ENCODE measurements around the gene PDE5A.

Gene PDE5A

DNA sequence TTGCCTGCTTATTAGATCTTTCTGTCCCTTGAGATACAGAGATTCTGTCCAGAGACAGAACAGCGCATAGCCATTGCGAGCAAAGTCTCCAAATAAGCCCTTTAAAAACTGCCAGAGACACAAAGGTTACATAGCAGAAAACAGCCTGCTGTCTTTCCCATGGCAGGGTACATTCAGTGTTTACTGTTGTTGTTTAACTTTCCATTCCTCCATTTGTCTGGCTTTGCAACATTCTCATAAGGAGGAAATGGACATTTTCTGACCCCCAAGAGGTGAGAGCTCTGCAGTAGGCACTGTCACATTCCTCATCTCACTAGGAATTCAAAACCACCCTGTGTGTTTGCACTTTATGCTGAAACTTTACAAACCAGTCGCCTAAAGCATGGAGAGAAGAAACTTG lies 48.3 kb downstream of the PDE5A start:
- no peak for DNase-seq

DNA sequence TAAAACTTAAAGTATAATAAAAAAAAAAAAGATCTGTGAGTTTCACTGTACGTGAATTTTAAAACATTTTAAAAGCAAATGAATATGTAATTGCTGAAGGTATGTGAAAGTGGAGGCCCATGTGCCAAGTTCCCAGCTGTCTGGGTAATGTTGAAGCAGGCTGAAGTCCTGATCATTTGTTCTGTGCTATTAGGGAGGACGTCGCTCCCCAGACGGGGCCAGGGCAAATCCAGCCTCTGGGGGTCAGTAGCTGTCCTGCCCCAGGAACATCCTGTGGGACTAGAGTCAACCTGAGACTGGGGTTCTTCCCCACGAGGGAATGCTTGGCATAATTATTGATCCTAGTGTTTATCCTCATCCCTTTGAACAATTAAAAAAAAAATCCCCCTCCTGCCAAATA lies 48.8 kb downstream of the PDE5A start:
- DNase-seq = no peak

DNA sequence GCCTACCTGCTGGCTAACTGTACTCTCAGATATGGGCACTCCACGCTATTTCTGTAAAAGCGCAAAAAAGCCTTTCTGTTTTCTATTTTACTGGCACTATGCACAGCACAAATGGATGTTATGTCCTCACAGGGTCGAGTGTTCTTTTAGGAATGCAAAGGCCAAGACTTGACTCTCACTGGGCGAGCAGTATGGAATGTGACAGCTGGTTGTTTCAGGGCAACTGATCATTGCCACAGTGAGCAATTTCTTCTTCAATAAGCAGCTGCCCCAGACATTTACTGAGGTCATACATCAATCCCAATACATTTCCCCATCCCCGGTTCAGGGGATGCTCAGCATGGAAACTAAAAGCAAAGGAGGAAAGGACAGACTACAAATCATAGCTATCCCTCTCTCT lies 58.2 kb downstream of the PDE5A start:
- no peak for DNase-seq

DNA sequence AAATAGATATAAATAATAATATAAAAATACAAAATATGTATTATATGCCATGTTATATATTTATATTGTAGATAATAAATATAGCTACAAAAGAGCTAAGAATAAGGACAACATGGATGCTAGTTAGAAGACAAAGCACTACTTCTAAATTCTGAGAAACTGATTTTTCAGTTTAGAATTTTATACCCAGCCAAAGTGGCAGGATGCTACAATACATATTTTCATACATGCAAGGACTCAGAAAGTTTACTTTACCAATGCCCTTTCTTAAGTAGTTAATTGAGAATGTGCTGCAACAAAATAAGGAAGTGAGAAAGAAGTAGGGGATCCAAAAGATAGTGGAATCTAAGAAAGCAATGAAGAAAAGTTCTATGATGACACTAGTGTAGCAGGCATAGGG lies 64.5 kb downstream of the PDE5A start:
- DNase-seq = no peak

DNA sequence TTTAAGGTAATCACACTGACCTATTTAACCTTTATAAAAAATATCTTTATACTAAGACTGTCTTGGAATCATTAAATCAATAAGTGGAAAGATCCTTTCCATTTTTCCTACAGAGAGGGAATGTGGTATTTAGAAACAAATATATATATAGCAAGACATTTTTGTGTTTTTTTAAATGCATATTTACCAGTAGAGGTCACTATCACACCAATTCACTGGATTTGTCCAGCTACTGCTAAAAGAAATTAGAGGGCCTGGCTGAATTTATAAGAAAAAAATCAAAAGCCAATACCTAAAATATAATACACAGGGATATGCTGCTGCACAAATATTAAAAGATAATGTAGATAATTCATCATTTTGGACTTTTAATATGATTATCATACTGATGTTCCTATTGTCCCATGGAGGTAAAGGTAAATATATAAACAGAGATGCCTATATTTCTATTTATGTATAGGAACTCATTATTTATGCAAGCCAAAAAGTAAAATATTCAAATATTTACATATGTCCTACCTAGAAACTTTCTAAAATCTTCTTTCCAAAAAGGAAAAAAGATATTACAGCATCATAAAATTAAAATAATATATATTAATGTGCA lies 69.5 kb downstream of the PDE5A start:
- DNase-seq = peak; percentile 31

DNA sequence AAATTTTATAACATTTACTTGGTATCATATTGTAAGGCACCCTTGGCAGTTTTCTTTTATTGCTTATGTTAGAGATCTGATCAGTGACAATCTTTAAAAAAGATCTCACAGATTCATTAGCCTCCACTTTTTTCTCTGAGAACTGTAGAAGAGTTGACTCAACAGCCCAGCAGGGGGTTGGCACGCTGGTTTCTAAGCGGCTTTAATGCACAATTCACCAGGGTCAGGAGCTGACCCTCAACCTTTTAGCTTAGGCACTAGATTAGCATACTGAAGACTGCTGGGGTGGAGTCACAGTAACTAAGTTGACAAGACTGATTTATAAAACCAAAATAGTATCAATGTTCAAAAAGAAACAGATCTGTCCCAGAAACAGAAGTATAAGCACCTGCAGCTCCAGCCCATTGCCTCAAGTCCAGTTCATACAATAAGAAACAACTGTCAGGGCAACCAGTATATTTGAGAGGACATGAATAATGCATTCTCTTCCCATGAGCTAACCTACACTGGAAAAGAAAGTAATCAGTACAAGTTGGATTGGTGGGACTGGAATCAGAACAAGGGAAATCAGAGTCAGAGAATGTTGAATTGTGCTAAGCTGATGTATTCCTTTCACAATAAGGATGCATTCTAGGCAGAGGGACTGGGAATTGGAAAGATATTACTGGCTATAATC lies 77.6 kb downstream of the PDE5A start:
- no peak for DNase-seq

DNA sequence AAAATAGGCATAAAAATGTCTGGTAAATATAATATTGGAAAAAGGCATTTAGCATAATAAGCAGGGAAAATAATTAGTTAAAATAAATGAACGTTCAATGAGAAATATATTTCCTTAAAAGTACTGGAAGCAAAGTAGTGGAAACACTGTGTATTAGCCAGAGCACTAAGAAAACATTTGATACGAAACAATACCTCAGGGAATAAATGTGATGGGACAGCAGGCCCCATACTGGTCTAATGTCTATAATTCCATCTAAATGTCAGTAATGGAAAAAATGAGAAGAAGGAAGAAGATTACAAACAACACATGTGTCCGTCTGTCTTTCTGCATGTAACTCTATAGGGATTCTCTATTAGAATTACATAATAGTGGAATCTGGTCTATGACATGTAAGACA lies 79.0 kb downstream of the PDE5A start:
- DNase-seq = no peak

DNA sequence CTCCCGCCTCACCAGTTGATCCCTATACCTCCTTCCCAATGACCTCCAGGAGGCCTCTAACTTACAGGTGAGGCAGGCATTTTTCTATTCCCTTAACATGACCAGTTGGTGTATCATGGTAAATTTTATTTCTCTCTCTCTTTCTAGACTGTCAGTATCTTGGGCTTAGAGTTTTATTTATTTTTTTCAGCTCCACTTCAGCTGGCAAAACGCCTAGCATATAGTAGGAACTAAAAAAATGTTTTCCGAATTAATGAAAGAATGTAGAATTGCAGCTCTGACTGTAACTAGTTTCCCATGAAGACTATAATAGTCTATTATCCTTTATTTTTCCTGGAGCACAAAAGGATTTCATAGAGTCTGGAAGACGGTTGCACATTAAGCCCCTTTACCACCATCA lies 84.8 kb downstream of the PDE5A start:
- DNase-seq = no peak

DNA sequence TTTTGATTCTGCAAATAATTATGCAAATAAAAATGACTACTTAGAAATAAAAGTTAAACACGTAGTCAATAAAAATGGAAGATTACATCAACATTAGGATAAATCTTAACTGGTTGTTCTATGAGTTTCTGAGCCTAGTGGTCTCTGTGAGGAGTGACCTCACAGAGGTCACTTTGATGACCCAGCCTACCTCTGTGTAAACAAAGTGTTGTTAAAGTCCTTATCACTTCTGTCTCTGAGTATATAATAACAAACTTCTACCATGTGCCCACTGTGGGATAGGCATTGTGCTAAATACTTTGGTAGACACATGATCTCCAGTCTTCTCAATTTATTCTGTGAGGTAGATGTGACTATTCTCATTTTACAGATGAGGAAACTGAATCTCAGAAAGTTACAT lies 85.4 kb downstream of the PDE5A start:
- DNase-seq = no peak

DNA sequence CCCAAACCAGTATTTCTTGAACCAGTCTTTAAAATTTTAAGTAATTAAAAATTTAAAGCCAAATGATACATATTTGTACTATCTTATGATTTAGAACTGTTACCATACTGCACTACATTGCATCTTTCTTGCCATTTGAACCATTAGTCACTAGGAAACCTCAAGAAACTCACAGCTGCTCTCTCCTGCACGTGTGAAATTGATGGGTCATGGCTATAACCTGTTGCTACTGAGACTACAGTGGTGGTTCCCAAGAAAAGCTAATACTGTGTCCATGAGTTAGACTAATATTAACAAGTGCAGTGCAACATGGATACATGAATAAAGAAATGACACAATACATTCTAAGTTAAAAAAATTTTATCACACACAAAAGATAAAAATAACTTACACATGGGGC lies 88.4 kb downstream of the PDE5A start:
- DNase-seq = no peak

DNA sequence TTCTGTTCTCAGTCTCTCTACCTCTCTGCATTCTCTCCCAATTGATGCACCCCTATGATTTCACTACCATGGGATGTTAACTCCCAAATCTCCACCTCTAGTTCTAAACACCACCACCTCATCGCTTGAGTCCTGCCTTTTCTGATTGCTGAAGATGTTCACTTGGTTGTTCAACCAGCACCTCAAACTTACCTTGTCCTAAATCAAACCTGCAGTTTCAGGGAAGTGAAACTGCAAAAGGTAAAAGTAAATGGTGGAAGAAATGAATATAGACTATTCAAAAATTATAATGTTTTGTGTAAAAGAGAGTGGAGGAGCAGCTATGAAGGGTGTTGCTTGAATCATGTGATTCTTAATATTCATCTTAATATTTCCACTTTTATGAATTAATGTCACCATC lies 91.0 kb downstream of the PDE5A start:
- no peak for DNase-seq

DNA sequence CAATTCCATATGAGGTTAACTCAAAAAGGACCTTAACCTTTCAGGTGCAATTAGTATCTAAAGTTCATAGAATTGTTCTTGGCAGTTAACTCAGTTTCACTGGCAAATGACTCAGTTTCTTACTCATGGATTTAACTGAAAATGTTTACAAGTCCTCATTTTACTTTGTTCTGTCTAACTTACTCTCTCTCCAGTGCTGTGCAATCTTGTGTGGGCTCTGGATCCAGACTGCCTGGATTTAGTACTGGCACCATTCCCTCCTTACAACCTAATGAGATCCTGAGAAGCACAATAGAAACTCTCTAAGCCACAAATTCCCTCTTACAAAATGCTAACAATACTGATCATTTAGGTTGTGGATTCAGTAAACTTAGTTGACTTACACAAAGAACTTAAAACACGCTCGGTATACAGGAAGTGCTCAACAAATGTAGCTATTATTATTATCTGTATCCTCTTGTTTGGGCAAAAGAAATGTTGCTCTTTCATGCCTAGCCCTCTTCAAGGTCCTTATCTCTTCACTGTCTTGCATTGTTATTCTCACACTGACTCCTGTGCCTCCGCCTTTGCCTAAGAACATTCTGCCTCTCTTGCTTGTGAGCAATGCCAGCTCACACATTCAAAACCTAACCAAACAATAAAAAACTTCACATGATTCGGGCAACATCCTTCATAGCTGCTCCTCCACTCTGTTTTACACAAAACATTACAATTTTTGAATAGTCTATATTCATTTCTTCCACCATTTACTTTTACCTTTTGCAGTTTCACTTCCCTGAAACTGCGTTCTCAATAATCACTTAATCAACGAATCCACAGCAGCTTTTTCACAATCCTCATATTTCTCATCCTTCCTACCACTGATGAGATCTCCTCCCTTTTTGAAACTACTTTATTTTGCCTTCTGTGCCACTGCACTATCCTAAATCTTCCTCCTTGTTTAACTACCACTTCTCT lies 91.8 kb downstream of the PDE5A start:
- no peak for DNase-seq

DNA sequence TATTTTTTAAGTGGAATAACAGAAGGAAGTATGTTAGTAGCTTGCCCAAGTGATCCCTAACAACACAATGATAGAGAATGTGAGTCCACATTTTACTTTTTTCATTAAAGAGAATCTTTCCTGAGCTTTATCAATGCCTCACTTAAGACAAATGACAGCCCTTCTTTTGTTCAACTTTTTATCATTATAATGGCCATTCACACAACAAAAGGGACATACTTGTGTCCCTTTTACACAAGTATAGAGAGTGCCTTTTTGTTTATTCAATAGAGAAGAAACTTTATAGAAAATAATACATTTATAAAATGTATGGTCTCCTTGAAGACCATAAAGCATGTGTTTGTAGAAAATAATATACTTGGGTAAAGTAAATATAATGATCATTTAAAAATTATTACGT lies 96.3 kb downstream of the PDE5A start:
- DNase-seq = no peak

DNA sequence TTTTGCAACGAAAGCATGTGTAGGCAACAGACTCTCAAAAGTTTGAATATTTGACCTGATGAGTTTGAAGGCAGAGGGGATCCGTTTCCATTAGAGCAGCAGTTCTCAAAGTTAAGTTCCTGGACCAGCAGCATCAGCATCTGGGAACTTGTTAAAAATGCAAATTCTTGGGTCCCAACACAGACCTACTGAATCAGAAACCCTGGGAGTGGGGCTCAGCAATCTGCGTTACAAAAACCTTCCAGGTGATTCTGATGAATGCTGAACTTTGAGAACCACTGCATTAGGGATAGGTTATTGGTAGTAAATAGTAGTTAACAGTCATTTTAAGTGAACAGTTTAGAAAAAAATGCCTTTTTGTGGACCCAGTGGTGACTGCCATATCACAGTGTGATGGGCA lies 98.8 kb downstream of the PDE5A start:
- no peak for DNase-seq

DNA sequence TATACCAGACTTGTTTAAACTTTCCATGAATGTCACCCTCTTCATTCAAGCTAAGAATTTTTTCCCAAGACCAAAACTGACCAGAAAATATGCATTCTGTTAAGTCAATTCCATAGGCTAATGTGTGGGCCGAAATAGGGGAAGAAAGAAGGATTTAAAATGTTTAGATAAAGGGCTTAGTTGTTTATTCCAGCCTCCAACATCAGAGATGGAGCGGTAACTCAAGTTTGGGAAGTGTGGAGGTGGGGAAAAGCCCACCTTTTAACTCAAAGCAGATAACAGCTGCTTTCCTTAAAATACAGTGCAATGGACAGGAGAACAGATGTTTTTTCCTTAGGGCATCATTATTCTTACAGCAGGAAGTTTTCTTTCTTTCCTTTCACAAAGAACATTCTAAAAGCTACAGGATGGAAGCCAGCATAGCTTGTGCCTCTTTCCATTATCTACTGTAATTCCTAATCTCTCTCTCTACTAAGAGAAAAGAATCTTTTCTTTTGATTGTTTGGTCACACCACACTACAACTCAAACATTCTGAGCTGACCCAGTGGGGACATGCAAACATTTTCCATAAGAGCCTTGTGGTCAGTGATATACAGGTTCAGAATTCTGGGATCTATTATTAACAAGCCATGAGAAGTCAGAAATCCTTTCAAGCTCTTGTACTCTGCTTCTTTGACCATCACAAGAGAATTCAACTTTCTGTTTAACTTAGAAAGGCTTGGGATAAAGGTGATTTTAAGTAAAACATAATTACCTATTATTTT lies 101.6 kb downstream of the PDE5A start:
- DNase-seq = no peak

DNA sequence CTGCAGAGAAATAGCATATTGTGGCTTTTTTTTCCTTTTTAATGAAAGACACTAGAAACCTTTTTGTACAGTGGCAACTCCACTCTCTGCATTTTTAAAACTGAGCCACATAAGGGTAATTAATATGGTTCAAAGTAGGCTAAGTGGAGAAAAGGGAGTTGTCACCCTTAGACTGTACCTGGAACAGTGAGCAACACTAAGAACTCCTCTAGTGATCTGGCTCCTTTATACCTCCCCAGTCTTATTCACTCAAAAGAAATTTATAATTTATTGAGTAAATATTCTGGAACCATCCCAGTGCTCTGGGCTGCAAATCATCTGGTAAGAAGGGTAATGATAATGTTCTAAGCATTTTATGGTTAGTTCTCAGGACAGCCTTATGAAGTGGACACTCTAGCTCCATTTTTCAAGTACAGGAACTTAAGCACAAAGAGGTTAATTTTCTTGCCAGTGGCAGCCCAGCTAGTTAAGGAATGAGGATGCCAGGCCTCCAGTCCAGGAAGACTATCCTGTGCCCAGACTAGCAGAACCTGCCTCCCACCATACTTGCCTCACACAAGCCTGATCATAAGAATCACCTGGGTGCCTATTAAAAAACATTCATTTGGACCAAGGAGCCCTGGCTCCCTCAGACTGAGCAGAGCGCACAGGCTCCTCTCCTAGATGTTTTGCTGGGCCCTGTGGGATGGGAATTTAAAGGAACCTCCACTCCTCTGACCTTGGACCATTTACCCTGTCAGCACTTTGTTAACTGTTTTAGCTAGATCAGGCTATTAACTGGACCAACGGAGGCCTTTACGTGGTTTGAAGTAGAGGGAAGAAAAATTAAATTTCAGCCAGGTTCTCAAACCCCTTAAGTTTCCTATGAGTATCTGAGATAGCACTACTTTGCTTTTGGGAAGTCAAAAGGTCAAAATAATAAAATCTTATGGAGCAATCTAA lies 102.6 kb downstream of the PDE5A start:
- DNase-seq = no peak

DNA sequence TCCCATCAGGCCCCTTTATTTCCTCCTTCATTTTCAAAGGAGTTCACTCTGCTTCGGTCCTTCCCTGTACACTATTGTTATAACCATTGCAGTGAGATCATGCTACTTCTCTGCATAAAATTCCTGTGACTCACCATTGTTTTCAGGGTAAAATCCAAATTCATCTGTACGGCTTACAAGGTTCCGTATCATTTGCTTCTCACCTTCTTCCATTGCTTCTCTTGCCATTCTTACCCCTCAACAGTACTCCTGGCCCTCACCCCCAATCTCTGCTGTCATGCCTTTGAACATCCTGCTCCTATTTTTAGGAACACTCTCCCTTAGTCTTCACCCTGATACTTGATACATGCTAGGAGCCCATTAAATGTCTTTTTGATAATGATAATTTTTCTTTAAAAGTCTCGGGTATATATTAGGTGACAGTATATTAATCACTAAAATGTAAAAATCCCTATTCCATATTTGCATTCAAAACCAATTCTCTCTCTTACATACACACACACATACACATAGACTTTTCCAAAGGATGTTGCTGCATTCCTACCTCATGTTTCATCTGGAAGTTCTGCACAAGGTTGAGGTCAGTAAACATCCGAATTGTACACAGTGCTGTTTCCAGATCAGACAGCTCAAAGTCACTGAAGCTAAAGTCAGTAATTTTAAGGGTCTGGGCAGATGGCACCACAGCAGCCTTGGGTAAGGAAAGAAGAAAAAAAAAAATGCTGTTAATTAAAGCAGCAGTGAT lies 103.4 kb downstream of the PDE5A start:
- DNase-seq = no peak

DNA sequence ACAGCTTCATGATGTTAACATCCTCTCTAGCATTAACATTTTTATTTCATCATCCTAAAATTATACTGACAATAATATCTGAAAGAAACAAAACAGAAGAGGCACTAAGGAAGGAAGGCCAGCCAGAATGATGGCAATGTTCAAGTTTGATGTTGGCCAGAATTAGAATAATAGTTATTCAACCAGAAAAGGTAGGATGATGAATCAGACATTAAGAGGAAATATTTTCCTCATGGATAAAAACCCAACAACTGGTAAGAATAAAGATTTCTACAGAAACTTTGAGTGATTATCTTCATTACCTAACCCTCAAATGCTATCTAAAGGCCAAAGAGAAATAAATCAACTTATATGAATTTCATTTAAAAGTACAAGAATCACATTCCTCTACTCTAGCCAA lies 105.2 kb downstream of the PDE5A start:
- DNase-seq = no peak

DNA sequence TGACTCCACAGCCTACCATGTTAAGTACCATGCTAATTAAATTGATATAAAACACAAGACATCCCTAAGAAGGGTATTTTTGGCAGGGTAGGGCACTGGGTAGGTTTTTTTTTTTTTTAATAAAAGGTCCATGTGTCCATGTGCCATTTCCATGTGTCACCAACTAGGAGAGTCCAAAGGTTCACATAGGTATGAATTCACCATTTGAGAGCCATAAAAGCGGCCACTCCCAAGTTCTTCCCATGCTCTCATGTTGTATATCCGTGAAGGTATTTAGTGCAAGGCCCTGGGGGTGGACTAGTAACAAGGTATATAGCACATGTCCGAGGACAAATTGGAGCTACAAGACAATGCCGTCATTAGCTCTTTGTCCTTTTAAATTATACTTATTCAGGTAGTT lies 107.3 kb downstream of the PDE5A start:
- DNase-seq = no peak

DNA sequence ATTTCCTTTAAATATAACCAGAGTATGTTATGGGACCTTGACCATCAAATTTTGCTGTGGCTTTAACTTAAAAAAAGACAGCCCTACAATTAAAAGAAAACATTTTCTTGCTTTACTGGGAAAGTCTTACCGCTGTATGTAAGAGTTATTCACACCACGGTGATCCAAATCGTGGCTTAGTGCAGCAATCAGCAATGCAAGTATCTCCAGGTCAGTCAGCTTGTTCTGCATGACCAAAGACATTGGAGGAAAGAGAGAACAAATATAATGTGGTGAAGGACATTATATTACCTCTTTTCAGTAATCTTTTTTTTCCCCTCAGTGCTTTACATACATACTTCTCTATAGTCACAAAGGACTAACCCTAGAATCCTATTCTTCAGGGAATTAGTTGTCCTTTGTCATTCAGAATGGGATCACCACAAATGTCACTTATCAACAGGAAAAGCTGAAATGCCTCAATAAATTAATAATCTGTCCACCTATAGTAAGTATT lies 109.6 kb downstream of the PDE5A start:
- no peak for DNase-seq

DNA sequence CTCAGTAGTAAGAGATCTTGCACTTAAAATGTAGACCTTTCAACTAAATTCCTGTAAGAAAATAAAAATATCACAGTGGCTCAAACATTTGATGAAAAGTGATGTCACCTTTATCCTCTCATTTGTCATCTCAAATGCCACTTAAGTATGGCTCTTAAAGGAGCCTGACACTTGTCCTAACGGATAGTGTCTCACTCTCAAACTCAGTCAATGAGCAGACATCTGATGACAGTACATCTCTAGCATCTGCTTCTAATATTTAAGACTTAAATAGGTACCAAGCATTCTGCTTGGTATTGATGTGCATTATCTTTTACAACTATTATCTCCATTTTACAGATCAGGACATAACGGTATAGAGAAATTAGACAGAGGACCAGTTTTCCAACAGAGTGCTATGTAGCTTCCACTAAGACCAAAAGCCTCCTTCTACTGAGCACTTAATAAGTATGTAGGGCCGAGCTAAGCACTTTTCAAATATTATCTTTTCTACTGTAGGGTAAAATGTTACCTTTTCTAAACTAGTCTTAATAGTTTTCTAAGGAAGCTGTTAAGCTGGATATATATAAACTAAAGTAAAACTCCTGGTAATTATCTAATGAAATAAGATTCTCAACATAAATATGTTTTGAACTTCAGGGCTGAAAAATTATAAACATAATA lies 110.2 kb downstream of the PDE5A start:
- DNase-seq = no peak

All from NCI-H146 (cell line).